Activated CD8-positive, alpha-beta T cell treated with anti-CD3 and anti-CD28 coated beads for 36 hours (primary cell): ENCODE results near the gene EFHC2. TPM values are rescaled to one million over a fixed set of nuclear protein-coding genes. Genes with fewer than 3 reads are reported as not detected.

Source experiments
- ATAC-seq: fragments of 200-7000 bp; cut with Tn5 transposase; one replicate; pipeline ENCODE4 v1.10.0; 2021; ENCODE audit warnings: mild to moderate bottlenecking, moderate library complexity
- CTCF ChIA-PET: fragments of 350-600 bp; sonication (Branson Sonifier 250); formaldehyde crosslinking; loops from one replicate; lab custom pipeline; 2021; ENCODE audit warnings: antibody characterized with exemption; lab: Charles Lee
- POLR2A ChIA-PET: fragments of 350-600 bp; sonication (Branson Sonifier 250); formaldehyde crosslinking; loops from one replicate; lab custom pipeline; 2021; ENCODE audit warnings: antibody characterized with exemption; lab: Charles Lee
- DNase-seq: peaks from one replicate; pipeline ENCODE4 v3.0.0-alpha.2; 2020
- H3K27ac Mint-ChIP-seq: one replicate; pipeline ENCODE4 v1.8.0; 2021; ENCODE audit warnings: mild to moderate bottlenecking, mixed read lengths
- H3K27me3 Mint-ChIP-seq: one replicate; pipeline ENCODE4 v1.8.0; 2021; ENCODE audit warnings: mixed read lengths
- H3K36me3 Mint-ChIP-seq: one replicate; pipeline ENCODE4 v1.8.0; 2021; ENCODE audit warnings: low read depth, mixed read lengths
- H3K4me1 Mint-ChIP-seq: one replicate; pipeline ENCODE4 v1.8.0; 2021; ENCODE audit warnings: low read depth, mixed read lengths
- H3K4me3 Mint-ChIP-seq: one replicate; pipeline ENCODE4 v1.8.0; 2021; ENCODE audit warnings: mild to moderate bottlenecking, moderate library complexity, mixed read lengths
- H3K9me3 Mint-ChIP-seq: one replicate; pipeline ENCODE4 v1.8.0; 2021; ENCODE audit warnings: mixed read lengths
- intact Hi-C: fragments of 100-400 bp; cut with micrococcal nuclease; formaldehyde crosslinking; loops from one replicate; pipeline ENCODE4 v1.10.0; 2022
- total RNA-seq, 2 experiments: library from RNA; stranded (reverse); gene quantifications; one replicate each; pipeline ENCODE4 v1.2.3, GENCODE V29; 2021
- TF ChIP-seq, protein P1 (sequence below): fragments of 200-600 bp; IDR thresholded peaks from one replicate; pipeline ENCODE4 v1.8.0; 2022; ENCODE audit warnings: antibody characterized with exemption, mild to moderate bottlenecking

The EFHC2 gene
- total RNA-seq, 2 experiments from 2014 or later, result 0.20 to 0.31 TPM

DNA sequence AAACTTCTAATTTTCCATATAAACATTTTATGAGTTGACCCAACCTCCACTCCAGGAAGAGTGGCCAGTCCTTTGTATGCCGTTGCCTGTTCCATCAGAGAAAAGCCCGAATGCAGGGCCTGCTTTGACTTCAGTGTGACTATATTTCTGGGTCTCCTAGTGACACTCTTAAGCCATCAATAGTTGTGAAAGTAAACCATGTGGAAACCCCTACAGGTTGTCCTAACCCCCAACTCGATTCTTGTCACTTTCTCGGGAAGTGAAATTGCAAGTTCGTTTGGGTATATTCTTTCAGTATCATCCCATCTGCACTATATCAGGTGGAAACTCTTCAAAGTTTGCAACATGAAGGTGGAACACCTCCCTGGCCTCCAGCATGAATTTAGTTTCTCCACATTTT lies 52.8 kb downstream of the EFHC2 start:
- intact Hi-C loops, result no loop called here
- no peaks in the 10 kb centered on the region for H3K27me3 Mint-ChIP-seq
- no peaks in the 10 kb centered on the region for H3K36me3 Mint-ChIP-seq
- POLR2A ChIA-PET, result no interaction called here
- H3K27ac Mint-ChIP-seq, result no peak overlapping the region
- no peak for ATAC-seq
- no peaks in the 10 kb centered on the region for H3K4me1 Mint-ChIP-seq
- DNase-seq, result no peak
- CTCF ChIA-PET, result no interaction called here
- H3K9me3 Mint-ChIP-seq, result peaks cover 1% of the 10 kb centered on the region
- no peak overlapping the region for H3K4me3 Mint-ChIP-seq
- TF ChIP-seq, protein P1, sequence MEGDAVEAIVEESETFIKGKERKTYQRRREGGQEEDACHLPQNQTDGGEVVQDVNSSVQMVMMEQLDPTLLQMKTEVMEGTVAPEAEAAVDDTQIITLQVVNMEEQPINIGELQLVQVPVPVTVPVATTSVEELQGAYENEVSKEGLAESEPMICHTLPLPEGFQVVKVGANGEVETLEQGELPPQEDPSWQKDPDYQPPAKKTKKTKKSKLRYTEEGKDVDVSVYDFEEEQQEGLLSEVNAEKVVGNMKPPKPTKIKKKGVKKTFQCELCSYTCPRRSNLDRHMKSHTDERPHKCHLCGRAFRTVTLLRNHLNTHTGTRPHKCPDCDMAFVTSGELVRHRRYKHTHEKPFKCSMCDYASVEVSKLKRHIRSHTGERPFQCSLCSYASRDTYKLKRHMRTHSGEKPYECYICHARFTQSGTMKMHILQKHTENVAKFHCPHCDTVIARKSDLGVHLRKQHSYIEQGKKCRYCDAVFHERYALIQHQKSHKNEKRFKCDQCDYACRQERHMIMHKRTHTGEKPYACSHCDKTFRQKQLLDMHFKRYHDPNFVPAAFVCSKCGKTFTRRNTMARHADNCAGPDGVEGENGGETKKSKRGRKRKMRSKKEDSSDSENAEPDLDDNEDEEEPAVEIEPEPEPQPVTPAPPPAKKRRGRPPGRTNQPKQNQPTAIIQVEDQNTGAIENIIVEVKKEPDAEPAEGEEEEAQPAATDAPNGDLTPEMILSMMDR, result no peak

DNA sequence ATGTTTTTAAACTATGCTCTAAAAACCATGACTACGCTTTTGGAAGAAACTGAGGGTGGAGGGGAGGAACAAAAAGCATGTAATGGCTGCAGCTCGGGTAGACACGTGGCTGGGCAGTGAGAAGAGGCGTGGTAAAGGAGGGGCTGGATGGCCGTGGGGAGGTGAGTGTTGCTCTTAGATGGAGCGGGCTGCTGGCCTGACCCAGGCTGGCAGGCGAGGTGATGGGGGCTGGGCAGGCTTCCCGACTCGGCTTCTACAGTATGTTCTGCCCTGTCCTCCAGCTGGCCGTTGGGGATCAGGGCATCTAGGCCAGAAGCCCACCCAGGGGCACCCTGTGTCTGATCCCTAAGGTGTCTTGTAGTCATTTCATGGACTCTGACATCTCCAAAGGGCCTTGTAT lies 60.7 kb downstream of the EFHC2 start:
- intact Hi-C loops, result no loop called here
- no peaks in the 10 kb centered on the region for H3K9me3 Mint-ChIP-seq
- H3K4me3 Mint-ChIP-seq, result no peak overlapping the region
- DNase-seq (no peak), ATAC-seq (no peak)
- CTCF ChIA-PET, result no interaction called here
- no peak overlapping the region for H3K27ac Mint-ChIP-seq
- TF ChIP-seq, protein P1, result no peak
- H3K36me3 Mint-ChIP-seq, result no peaks in the 10 kb centered on the region
- H3K4me1 Mint-ChIP-seq, result no peaks in the 10 kb centered on the region
- H3K27me3 Mint-ChIP-seq, result no peaks in the 10 kb centered on the region
- POLR2A ChIA-PET, result no interaction called here

DNA sequence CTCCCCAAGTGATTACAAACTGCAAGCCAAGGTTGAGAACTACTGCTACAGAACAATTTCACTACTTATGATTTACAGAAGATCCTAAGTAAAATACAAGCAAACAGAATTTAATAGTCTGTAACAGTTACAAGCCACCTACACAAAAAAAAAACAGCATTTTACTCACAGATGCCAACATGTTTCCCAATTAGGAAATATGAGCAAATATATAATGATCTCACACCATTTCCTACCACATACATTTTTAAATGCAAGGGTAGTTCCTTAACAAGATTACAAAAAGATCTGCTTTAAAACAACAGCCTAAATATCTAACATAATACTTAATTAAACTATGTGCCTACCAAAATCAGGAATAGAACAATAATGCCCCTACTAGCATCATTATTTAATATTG lies 63.4 kb downstream of the EFHC2 start:
- TF ChIP-seq, protein P1, result no peak
- ChIA-PET POLR2A (interaction anchor here (0.6 kb wide), 1 partner anchor 27 kb away, joined by 3 read pairs; no protein-coding TSS in a partner anchor), CTCF (no interaction called here)
- intact Hi-C loops, result no loop called here
- no peak for ATAC-seq
- no peaks in the 10 kb centered on the region for H3K27me3 Mint-ChIP-seq
- no peak overlapping the region for H3K27ac Mint-ChIP-seq
- no peaks in the 10 kb centered on the region for H3K36me3 Mint-ChIP-seq
- no peak for DNase-seq
- no peak overlapping the region for H3K4me3 Mint-ChIP-seq
- H3K9me3 Mint-ChIP-seq, result no peaks in the 10 kb centered on the region
- H3K4me1 Mint-ChIP-seq, result peaks cover 1% of the 10 kb centered on the region

DNA sequence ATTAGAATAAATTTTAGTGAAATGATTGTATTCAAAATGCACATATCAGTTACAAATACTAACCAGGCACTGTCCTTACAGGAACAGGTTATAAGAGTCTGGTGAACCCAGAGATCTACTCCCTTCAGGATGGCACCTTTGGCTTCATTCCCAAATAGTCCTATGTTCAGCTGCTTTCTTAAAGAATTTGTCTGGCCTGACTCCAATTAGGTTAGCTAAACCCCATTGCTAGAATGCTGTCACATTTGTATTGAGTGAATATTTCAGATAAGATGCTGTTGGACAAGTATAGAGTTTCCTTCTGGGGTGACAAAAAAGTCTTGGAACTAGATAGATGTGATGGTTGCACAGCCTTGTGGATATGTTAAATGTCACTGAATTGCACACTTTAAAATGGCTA lies 69.4 kb downstream of the EFHC2 start:
- CTCF ChIA-PET, result no interaction called here
- intact Hi-C loops, result no loop called here
- no peaks in the 10 kb centered on the region for H3K27me3 Mint-ChIP-seq
- POLR2A ChIA-PET, result no interaction called here
- peaks cover 9% of the 10 kb centered on the region for H3K4me1 Mint-ChIP-seq
- peaks cover 2% of the 10 kb centered on the region for H3K9me3 Mint-ChIP-seq
- no peak overlapping the region for H3K4me3 Mint-ChIP-seq
- no peak overlapping the region for H3K27ac Mint-ChIP-seq
- TF ChIP-seq, protein P1, result no peak
- DNase-seq, result no peak
- H3K36me3 Mint-ChIP-seq, result no peaks in the 10 kb centered on the region
- ATAC-seq, result no peak

DNA sequence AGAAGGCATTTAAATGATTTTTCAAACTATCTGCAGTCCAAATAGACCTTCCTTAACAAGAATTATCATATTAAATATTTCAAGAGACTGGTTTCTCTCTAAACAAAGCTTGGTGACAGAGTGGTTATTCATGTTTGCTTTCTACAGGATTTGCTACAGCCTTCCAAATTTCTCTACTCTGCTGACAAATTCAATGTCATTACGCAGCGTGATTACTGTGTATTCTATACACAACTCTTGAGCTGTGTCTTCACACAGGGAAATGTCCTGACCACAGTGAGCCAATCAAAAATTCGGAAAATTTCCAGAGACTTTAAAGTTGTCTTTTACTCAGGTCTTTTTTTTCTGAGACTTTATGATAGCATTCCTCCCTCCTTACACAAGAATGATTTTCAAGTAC lies 75.6 kb downstream of the EFHC2 start:
- intact Hi-C loops, result no loop called here
- CTCF ChIA-PET, result no interaction called here
- Mint-ChIP-seq H3K9me3 (peaks cover 2% of the 10 kb centered on the region), H3K36me3 (no peaks in the 10 kb centered on the region), H3K27me3 (no peaks in the 10 kb centered on the region), H3K4me3 (no peak overlapping the region), H3K4me1 (peaks cover 26% of the 10 kb centered on the region), H3K27ac (no peak overlapping the region)
- ATAC-seq (no peak), DNase-seq (no peak)
- POLR2A ChIA-PET, result no interaction called here
- TF ChIP-seq, protein P1, result no peak
